Activated CD8-positive, alpha-beta memory T cell treated with anti-CD3 and anti-CD28 coated beads for 48 hours (primary cell): Measurements from ENCODE around the gene LCN10.

Experiments used
- DNase-seq, 3 experiments: peaks; one replicate each; pipeline ENCODE4 v3.0.0-alpha.2; 2020; ENCODE audit warnings: low read depth in 2 of 3, low spot score in 2 of 3

The LCN10 gene

DNA sequence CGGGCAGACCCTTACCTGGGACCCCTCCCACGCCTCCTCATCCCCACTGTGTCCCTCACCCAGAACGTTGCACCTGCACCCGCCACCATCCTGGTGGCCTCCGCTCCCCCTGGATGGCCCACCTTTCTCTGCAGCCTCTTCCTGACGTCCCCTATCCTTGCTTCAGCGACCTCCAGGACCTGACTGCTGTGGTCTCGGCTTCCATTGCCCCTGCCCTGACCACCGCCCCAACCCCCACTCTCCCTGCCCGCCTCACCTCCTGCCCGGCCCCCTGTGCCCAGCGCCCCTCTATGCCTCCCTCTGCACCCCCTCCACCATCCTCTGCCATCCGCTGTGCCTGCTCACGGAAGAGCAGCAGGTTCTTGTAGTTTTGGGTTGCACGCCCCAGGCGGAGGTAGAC lies 2.2 kb downstream of the LCN10 start:
- DNase-seq: no peak

DNA sequence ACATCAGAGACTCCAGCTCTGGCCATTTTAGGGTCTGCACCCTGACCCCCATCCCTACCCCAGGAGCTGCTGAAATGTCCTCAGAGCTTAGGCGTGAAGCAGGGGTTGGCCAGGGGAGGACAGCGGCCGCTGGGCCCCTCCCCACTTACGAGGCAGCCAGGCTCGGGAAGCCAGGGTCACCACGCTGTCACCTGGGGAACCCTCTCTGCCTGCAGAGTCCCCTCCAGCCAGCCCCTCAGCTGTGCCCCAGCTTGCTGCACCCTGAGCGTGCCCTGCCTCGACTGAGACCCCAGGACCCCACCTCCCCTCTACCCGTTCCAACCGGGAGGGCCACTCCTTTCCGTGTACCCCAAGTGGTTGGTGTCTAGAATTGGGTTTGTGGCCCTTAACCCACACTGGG lies 2.7 kb downstream of the LCN10 start:
- DNase-seq: no peak

DNA sequence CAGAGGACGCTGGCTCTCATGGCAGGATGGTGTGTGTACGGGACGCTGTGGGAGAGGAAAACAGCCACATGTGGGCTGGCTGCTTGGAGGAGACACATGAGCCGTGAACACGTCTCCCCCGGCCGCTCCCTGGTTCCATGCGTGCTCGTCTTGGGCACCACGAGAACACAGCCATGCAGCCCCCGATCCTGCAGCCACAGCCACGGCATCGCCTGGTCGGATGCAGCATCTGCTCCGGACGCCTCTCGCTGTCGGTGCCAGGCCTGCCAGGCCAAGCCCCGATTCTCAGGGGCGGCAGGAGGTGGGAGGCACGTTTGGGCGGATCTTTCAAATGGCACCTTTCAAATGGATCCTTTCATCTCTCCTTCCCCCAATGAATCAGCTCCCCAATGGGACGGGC lies 3.2 kb downstream of the LCN10 start:
- DNase-seq: no peak

DNA sequence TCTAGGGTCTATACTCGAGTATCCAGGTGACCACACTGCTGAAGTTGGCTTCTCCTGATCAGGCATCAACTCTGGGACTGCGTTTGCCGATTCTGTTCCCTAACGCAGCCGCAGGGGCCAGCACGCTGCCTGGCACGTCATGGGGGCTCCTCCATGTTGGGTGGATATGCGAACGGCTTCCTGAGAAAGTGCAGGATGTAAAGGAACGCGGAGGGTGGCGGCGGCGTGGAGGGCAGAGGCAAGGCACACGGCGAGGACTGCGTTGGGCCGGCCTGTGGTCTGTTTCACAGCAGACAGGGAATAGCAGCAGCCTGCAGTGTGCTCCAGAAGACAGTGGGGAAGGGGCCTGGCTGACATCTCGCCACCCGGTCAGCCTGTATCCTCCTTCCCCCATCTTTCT lies 3.8 kb downstream of the LCN10 start:
- DNase-seq: no peak

DNA sequence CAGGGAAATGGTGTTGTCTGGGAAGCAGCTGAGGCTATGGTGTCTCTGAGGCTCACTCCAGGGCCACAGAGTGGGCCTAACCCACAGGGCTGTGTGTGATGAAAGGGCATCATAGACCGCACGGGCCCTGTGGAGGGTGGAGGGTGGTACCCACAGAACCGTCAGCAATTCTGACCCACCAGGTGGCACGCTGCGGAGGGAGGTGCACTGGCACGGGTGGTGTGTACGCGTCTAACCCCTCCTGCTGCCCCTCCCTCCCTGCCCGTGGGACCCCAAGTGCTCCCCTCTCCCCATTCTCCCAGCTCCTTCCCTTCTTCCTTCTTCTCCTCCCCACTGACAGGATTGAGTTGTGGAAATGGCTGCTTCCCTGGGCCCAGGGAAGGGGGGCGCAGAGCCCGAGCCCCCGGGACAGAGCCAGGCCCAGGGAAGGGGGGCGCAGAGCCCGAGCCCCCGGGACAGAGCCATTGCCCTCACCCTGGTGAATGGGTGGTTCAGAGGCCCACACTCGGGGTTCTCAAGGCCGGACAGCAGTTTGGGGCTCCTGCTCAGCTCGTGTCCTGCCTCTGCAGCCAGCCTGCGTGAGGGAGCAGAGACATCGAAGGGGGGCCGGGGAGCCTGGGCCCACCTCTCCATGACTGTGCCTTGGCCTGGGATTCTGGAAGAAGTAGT lies 6.8 kb downstream of the LCN10 start:
- no peak for DNase-seq

DNA sequence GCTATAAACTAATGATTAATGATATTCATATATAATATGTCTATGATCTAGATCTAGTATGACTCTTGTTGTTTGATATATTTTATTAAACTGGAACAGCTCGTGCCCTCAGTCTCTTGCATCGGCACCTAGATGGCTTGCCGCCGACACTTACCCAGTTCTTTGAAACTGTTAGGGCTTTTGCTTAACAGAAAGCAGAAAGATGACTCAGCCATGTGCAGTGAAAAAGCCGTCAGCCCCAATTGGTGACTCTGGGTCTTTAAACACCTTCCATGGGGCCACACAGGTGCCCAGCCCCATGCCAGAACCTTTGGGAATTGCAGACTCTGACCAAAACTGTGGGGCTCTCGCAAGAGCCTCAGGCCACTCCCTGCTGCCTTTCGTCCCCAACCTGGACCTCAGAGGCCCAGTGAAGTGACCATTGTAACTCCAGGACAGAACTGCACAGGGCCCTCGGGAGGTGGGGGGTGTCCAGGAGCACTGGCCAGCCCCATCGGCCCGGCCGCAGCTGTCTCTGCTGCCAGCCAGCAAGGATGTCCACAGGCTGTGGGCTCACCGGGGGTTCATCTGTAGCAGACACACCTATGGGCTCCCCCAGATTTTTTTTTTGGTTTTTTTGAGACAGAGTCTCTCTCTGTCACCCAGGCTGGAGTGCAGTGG lies 7.8 kb downstream of the LCN10 start:
- DNase-seq: no peak

DNA sequence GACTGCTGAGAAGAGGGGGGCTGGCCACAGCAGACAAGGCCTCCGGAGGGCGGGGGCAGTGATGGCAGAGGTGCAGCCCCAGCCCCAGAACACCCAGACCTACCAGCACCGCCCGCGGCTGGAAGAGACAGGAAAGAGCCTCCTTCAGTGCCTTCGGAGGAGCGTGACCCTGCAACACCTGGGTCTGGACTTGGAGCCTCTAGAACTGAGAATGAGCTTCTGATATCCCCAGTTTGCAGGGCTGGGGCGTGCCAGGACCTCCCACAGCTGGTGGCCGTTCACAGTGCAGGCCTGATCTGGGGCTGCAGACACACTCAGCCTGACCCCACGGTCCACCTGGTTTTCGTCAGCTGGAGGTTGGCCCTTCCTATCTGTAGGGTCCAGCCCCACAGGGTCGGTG lies 9.1 kb downstream of the LCN10 start:
- DNase-seq: no peak

DNA sequence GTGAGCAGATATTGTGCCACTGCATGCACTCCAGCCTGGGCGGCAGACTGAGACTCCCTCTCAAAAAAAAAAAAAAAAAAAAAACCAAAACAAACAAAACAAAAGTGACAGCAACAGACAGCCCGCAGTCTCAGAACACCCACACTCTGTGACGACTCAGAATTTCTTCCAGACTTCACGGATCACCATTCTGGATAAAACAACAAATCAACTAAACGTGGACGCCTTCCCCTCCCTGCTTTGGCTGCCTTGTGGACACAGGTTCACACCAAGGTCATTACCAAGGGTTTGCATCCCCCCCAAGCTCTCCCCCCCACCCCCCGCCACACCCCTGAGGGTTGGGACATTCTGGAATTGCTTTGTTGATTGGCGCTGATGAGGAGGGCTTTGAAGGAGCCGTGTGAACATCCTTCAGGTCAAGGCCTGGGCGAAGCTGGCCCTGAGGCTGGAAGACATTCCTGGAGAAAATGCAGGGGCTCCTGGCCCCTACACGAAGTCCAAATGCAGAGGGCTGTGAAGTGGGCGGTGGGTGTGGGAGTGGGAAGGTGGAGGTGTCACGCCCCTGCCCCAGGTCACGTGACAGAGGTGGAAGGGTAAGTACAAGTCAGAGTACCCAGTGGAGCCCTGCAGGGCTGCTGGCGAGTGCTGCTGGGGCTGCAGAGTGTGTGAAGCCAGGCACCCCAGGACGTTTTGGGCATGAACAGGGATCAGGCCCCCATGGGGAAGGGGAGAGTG lies 10.1 kb downstream of the LCN10 start:
- DNase-seq: no peak

DNA sequence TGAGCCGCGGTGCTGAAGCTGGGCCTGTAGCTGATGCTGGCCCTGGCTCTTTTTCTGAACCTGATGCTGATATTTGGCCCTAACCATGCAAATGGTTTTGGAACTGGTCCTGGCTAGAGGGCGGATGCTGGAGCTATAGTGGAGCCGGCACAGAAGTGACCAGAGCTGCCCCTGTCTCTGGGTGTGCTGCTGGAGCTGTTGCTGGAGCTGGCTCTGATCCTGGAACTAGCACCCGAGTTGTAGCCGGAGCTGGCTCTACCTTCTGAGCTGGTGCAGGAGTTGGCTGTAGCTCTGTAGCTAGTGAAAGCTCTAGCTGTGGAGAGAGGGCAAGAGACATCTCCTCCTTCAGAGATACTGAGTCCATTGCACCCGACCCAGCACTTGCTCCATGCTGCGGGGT lies 12.8 kb downstream of the LCN10 start:
- no peak for DNase-seq

DNA sequence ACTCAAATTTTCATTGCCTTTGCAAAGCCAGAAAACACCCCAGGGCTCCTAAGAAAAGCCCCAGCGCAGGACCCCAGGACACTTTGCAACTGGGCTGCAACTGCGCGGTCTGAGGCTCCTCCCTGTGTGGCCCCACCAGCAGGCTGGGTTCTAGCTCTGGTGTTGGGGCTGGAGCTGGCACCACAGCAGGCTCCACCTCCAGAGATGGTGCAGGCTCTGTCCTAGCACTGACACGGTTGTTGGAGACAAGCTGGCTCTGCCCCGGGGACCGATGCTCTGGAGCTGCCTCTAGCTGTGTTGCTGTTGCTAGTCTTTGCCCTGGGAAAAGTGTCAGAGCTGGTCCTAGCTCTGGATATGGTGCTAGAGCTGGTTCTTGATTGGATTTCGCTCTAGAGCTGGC lies 13.6 kb downstream of the LCN10 start:
- no peak for DNase-seq

DNA sequence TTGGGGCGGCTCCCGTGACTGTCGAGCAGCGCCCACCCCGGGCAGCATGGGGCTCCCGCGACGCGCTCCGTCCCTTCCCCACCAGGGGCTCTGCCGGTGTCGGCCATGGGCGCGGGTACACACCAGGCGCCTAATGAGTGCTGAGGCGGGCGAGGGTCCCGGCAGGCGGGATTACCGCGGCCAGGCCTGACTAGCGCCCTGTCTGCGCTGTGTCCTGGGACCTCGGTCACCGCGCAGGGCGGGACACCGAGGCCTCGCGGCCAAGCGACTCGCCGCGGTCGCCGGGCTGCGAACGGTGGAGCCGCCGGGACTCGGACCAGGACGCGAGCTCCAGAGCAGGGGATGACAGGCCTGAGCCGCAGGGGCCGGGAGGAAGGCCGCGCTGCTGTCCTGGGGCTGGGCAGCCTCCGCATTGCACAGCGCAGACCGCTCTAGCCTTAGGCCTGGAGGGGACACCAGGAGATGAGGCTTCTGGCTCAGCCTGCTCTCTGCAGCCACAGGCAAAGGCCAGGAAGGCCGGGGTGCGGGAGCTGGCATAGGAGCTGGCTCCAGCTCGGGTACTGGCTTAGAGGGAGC lies 14.1 kb downstream of the LCN10 start:
- DNase-seq: no peak

DNA sequence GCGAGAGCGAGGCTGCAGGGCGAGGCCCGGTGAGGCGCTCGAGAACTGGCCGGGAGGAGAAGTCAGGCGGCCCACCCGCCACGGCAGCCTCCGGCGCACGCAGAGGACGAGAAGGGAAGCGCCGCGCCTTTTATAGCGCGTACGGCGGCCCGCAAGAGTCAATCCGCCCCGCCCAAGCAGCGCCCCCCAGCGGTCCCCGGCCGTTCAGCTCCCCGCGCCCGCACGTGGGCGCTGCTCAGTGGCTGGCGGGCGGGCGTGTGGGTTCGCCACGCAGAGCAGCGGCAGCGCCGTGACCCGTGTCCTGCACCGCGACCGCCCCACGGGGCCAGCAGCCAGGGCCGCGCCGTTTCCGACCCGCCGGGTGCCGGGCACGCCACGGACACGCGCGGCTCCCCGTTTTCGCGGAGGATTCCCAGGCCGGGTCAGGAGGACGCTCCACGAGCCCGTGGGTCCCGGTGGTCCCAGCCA lies 14.6 kb downstream of the LCN10 start:
- DNase-seq: peak; percentile 83 to 95 (median 94)

DNA sequence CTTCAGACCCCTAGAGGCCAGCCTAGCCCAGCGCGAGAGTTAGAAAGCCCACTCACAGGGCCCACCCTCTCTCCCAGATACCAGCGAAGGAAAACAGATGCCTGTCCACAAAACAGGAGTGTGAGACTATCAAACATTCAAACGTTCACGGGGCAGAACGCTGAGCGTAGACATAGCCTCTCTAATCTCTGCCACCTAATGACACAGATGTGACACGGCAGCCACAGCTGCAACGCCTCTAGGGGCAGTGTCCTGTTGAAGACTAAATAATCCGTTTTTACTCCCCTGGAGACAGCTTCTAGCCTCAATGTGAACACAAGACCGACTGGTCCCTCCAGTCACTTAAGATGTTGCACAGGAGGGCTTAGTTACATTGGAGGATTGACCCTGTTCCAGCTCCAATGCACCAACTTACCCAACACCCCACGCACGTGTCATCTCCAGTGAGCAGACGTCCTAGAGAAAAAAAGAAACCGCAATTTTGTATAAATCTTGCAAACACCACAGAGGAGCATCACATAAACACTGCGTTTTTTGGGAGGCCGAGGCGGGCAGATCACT lies 16.0 kb downstream of the LCN10 start:
- DNase-seq: no peak

DNA sequence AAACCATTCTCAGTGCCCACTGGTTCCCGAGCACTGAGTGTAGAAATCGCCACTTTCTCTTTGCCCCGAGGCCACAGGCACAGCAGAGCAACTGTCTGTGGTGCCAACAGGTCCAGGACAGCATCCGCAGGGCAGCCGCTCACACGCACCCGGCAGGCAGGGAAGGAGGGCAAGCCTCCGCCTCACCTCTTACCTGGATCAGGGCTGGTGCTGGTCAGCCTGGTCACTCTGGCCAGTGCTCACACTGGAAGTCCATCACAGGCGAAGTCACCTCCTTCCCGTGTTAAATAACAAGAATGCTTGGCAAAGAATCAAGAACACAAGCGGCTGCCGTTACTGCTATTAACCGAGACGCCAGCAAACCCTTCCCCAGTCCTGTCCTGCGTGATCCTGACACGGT lies 16.6 kb downstream of the LCN10 start:
- DNase-seq: no peak

DNA sequence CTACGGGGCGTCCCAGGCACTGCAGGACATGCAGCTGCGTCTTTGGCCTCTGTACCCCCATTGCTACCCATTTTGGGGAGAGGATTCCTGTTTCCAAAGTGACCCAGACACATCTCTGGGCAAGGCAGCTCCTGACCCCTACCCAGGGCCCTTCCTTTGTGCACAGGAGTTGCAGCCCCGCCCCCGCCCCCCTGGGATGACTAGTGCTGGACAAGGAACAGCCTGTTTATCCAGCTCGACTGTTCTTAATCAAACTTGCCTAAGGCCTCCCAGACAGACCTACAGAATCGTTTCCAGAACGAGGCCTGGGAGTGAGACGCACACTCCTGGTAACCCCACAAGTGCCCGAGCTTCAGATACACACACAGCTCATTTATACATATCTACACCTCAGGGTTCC lies 17.1 kb downstream of the LCN10 start:
- no peak for DNase-seq

DNA sequence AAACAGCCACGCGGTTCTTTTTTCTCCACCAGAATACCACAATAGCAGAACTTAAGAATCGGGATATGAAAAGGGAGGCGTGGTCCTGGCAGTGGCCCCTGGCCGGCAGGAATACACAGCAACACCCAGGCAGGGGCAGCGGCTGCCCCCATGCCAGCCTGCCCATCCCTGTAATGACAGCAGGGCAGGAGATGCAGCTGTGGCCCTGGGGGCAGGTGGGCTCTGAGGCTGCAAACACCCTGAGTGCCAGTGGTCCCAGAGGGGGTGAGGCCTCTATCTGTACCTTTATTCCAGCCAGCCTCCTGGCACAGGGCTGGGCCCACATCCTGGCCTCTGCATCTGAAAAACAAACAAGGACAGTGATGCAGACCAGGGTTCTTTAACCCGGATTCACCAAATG lies 18.0 kb downstream of the LCN10 start:
- DNase-seq: no peak

DNA sequence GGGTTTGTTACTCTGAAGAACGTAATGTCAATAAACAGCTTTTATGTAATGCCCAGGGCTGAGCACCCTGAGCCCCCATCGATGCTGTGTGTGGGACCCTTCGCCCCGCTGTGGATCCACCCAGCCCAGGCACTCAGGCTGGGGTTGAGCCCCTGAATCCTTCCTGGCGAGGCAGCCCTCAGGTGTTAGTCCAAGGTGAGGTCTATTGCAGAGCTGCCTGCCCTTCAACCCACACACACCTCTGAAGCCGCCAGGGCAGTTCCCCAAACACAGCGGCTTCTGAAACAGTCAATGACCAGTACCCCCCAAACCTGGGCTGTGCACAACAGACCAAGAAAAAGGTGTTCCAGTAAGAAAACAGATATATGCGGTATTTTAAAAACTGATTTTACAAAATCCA lies 18.8 kb downstream of the LCN10 start:
- DNase-seq: no peak

DNA sequence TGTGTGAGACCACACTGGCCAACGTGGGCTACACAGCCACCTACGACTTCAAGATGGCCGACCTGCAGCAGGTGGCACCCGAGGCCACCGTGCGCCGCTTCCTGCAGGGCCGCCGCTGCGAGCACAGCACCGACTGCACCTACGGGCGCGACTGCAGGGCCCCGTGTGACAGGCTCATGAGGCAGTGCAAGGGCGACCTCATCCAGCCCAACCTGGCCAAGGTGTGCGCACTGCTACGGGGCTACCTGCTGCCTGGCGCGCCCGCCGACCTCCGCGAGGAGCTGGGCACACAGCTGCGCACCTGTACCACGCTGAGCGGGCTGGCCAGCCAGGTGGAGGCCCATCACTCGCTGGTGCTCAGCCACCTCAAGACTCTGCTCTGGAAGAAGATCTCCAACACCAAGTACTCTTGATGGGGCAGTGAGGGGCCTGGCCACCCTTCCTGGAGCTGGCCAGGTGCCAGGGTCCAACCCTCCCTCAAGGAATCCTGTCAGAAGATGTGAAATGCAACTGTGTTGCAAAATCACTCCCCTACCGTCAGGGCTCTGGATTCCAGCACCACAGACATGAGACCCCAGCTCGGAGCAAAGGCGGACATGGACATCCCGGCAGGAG lies 19.3 kb downstream of the LCN10 start:
- no peak for DNase-seq

DNA sequence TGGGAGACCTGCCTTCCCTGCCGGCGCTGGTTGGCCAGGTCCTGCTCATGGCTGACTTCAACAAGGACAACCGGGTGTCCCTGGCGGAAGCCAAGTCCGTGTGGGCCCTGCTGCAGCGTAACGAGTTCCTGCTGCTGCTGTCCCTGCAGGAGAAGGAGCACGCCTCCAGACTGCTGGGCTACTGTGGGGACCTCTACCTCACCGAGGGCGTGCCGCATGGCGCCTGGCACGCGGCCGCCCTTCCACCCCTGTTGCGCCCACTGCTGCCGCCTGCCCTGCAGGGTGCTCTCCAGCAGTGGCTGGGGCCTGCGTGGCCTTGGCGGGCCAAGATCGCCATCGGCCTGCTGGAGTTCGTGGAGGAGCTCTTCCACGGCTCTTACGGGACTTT lies 19.8 kb downstream of the LCN10 start:
- no peak for DNase-seq

DNA sequence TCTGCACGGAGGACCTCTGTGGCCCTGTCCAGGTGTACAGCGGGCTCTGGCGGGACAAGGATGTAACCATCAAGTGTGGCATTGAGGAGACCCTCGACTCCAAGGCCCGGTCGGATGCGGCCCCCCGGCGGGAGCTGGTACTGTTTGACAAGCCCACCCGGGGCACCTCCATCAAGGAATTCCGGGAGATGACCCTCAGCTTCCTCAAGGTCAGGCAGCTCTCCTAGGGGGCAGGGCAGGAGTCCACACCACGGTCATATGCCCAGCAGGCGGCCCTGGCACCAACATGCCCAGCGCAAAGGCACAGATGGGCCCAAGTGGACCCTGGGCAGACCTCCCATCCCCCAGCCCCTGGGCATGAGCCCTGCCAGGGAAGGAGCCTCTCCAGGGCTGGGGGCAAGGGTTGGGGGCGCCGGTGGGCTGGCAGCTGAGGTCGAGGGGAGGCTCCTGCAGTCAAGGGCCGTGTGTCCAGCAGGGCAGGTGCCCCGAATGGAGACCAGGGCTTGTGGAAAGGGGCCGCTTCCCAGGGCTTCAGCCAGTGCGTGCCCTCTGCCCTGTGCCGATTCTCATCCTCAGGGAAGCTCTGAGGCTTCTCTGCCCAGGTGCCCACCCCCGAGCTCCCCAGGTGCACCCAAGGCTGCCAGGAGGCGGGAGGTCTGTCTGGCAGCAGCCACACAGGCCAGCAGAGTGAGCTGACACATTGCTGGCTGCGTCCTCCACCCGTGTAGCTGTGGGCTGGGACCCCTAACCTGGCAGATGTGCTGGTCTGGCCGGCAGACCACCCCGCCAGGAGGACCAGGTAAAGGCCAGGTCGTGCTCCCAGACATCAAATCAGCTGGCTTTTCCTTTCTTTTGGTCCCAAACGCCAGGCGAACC lies 20.4 kb downstream of the LCN10 start:
- DNase-seq: no peak
